Memory B cell (primary cell): ENCODE results near the gene SRPK3.

Experiments used
- ATAC-seq: fragments of 150-1000 bp; cut with Tn5 transposase; 2 replicates; pipeline ENCODE4 v1.10.0; 2021; ENCODE audit warnings: low read depth, mild to moderate bottlenecking, moderate library complexity
- DNase-seq, 2 donors: peaks; one replicate each; pipeline ENCODE4 v3.0.0; 2022; ENCODE audit warnings: low spot score in 2 of 2
- H3K27ac Mint-ChIP-seq: one replicate; pipeline ENCODE4 v1.8.0; 2022; ENCODE audit warnings: mild to moderate bottlenecking, moderate library complexity, mixed read lengths
- H3K27me3 Mint-ChIP-seq: one replicate; pipeline ENCODE4 v1.8.0; 2022; ENCODE audit warnings: mixed read lengths
- H3K36me3 Mint-ChIP-seq: one replicate; pipeline ENCODE4 v1.8.0; 2022; ENCODE audit warnings: mild to moderate bottlenecking, mixed read lengths
- H3K4me1 Mint-ChIP-seq: one replicate; pipeline ENCODE4 v1.8.0; 2022; ENCODE audit warnings: mixed read lengths
- H3K4me3 Mint-ChIP-seq: one replicate; pipeline ENCODE4 v1.8.0; 2022; ENCODE audit warnings: mild to moderate bottlenecking, moderate library complexity, mixed read lengths
- H3K9me3 Mint-ChIP-seq: one replicate; pipeline ENCODE4 v1.8.0; 2022; ENCODE audit warnings: mixed read lengths

SRPK3 gene

DNA sequence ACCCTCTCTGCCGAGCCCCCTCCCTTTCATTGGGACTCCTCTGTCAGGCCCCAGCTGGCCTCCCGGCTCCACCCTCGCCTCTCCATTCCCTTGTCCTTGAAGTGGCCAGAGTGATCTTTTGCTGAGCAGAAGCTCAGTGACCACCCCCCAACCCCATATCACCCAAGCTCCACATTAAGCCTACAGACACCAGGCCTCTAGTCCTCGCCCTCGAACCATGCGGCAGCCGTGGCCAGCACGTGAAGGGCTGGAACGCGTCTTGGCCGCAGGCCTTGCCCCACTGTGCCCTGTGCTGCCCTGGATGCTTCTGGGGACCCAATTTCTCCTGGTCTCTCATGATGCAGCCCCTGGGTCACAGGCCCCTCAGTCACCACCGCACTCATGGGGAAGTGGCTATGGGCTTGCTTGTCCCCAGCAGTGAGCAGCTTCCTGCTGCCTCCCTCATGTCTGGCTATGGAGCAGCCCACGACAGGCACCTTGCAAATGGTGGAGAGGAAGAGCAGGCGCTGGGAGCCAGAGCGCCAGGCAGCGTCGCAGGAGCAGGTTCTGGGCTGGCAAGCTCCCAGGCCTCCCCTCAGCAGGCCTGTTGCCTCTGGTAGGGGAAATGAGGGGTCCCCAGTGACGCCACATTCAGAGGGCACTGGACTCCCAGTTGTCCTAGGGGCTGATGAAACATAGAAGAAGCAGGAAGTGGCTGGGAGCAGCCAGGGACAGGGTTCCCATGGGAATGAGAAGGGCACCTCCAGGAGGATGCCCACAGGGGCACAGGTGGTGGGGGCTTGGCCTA, 757 bp upstream of the SRPK3 start:
- no peak for DNase-seq
- H3K27me3 Mint-ChIP-seq = peaks cover 7% of the 10 kb centered on the region
- H3K27ac Mint-ChIP-seq = no peak overlapping the region
- no peaks in the 10 kb centered on the region for H3K36me3 Mint-ChIP-seq
- no peak for ATAC-seq
- peak overlapping the region; percentile 4 for H3K4me3 Mint-ChIP-seq
- peaks cover 5% of the 10 kb centered on the region for H3K4me1 Mint-ChIP-seq
- no peaks in the 10 kb centered on the region for H3K9me3 Mint-ChIP-seq

DNA sequence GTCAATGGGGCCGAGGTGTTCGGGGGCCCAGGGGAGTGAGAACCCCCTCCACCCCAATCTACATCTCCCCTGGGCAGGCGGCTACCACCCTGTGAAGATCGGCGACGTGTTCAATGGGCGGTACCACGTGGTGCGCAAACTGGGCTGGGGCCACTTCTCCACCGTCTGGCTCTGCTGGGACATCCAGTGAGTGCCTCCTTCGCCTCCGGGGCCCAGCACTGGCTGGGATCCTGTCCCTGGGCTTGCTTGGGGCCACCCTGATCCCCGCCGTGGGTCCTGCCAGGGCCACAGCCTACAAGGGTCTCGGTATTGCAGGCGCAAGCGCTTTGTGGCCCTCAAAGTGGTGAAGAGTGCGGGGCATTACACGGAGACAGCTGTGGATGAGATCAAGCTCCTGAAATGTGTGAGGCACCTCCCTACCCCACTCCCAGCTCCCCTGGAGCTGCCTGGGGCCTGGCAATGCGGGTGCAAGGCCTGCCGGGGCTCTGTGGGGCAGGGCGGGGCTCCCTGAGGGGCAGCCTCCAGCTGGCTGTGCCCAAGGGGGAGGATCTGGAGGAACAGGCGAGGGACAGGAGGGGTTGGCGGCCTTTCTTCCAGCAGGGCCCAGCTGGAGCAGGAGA, 697 bp downstream of the SRPK3 start:
- ATAC-seq (no peak), DNase-seq (no peak)
- Mint-ChIP-seq H3K4me3 (no peak overlapping the region), H3K36me3 (peaks cover 3% of the 10 kb centered on the region), H3K4me1 (peaks cover 3% of the 10 kb centered on the region), H3K27ac (no peak overlapping the region), H3K9me3 (no peaks in the 10 kb centered on the region), H3K27me3 (peaks cover 6% of the 10 kb centered on the region)

DNA sequence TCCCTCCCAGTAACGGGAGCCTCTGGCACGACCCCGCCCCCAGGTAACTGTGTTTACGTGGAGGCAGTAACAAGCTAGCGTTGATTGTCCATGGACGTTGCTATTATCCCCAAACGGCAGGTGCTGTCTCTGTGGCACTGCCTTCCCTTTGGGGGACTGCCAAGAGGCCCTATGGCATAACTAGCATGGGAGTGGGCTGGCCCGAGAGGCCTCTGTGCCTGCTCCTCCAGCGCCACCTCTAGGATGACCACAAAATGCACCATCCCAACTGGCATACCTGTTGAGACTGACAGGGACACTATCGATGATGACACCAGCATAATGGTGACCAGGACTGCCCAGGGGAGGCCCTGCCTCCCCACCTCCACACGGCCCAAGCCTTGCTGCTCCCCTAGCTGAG, 1.5 kb downstream of the SRPK3 start:
- peaks cover 3% of the 10 kb centered on the region for H3K4me1 Mint-ChIP-seq
- no peak for ATAC-seq

DNA sequence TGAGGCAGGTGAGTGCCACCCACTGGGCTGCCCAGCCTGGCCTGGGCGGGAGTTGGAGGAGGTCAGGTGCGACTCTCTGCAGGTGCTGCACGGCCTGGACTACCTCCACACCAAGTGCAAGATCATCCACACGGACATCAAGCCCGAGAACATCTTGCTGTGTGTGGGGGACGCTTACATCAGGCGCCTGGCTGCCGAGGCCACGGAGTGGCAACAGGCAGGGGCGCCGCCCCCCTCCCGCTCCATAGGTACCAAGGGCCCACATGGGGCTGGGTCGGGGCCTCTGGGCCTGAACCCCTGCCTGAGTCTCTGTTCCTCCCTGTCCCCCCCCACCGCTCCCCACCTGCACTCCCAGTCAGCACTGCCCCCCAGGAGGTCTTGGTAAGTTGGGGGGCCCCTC, 2.0 kb downstream of the SRPK3 start:
- H3K4me3 Mint-ChIP-seq = no peak overlapping the region
- H3K36me3 Mint-ChIP-seq = peaks cover 3% of the 10 kb centered on the region
- no peaks in the 10 kb centered on the region for H3K9me3 Mint-ChIP-seq
- H3K4me1 Mint-ChIP-seq = peaks cover 3% of the 10 kb centered on the region
- peaks cover 6% of the 10 kb centered on the region for H3K27me3 Mint-ChIP-seq
- no peak for ATAC-seq
- DNase-seq = no peak
- H3K27ac Mint-ChIP-seq = no peak overlapping the region

More for the DNA sequence above, 1.5 kb downstream of the SRPK3 start:
- no peak overlapping the region for H3K4me3 Mint-ChIP-seq
- no peak overlapping the region for H3K27ac Mint-ChIP-seq
- peaks cover 3% of the 10 kb centered on the region for H3K36me3 Mint-ChIP-seq
- DNase-seq = no peak
- no peaks in the 10 kb centered on the region for H3K9me3 Mint-ChIP-seq
- H3K27me3 Mint-ChIP-seq = peaks cover 6% of the 10 kb centered on the region

DNA sequence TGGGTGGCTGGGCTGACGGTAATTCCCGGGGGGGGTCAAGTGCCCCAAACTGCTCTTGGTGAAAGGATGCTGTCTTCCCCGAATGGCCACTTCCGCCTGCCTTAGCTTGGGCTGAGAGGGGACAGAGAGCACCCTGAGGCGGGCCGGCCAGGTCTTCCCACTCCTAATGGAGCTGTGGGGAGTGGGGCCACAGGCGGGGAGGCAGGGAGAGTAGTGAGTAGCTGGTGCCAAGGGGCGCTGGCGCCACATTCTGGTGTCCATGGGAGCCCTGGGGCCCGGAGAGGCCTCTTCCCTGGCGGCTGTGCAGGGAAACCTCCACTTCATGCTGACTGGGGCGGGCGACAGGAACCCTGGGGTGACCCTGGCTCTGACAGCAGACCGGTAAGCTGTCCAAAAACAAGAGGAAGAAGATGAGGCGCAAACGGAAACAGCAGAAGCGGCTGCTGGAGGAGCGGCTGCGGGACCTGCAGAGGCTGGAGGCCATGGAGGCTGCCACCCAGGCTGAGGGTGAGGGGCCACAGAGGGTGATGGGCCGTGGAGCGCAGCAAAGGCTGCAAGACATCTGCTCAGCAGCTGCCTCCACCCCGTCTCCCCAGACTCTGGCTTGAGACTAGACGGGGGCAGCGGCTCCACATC, 2.7 kb downstream of the SRPK3 start:
- ATAC-seq (no peak), DNase-seq (no peak)
- Mint-ChIP-seq H3K9me3 (no peaks in the 10 kb centered on the region), H3K4me3 (no peak overlapping the region), H3K27ac (no peak overlapping the region), H3K36me3 (peaks cover 3% of the 10 kb centered on the region), H3K27me3 (peaks cover 6% of the 10 kb centered on the region), H3K4me1 (peaks cover 3% of the 10 kb centered on the region)

DNA sequence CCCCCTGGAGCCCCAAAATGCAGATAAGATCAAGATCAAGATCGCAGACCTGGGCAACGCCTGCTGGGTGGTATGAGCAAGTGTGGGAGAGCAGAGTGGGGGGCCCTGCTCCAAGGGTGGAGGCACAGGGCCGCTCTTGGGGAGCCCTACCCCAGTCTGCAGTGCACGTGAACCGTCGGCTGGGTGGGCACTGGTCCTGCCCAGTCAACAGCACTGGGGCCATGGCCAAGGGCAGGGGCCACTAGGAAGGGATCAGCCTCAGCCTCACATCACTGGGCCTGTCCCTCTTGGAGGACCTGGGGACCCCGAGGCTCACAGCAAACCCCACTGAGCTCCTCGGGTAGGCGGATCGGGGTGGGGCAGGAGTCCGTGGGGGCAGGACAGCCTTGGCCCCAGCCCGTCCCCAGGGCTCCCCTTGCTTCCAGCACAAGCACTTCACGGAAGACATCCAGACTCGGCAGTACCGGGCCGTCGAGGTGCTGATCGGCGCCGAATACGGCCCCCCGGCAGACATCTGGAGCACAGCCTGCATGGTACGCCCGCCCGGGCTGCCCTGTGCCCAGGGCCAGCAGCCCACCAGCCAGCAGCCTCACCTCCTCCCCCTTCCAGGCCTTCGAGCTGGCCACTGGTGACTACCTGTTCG, 3.6 kb downstream of the SRPK3 start:
- Mint-ChIP-seq H3K4me3 (no peak overlapping the region), H3K36me3 (peaks cover 5% of the 10 kb centered on the region), H3K27me3 (peaks cover 6% of the 10 kb centered on the region), H3K4me1 (peaks cover 3% of the 10 kb centered on the region), H3K27ac (no peak overlapping the region), H3K9me3 (no peaks in the 10 kb centered on the region)
- ATAC-seq = no peak
- DNase-seq = no peak

DNA sequence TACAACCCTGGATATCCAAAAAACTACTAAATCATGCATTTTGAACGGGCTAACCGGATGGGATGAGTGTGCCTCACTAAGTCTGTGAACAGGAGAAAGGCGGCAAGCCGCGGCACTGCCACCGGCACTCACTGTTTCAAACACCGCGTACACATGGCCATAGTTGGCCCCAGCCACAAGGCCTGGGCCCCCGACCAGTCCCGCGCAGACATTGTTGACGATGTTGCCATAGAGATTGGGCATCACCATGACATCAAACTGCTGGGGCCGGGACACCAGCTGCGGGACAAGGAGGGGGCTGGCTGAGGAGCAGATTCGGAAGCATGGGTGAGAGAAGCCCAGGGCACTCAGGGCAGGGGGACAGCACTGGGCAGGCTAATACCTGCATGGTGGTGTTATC, 5.8 kb downstream of the SRPK3 start:
- Mint-ChIP-seq H3K9me3 (no peaks in the 10 kb centered on the region), H3K4me3 (no peak overlapping the region), H3K36me3 (peaks cover 5% of the 10 kb centered on the region), H3K27me3 (no peaks in the 10 kb centered on the region), H3K27ac (no peak overlapping the region), H3K4me1 (no peaks in the 10 kb centered on the region)
- ATAC-seq = no peak
- no peak for DNase-seq

DNA sequence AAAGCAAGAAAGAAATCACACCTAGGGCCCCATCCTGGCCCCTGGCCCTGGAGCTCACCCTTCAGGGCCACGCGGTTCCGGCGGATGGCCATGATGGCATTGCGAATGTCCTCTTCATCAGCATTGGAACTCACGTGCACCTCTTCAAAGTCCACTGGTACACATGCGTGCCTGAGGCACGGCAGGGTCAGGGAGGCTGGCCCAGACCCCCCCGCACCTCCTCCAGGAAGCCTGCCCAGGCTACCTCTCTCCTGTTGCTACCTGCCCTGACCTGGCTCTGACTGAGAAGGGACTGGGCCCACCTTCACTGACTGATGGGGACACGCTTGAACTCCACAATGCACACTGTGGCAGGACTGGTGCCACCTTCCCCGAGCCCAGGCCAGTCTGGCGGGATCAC, 8.8 kb downstream of the SRPK3 start:
- peaks cover 5% of the 10 kb centered on the region for H3K36me3 Mint-ChIP-seq

DNA sequence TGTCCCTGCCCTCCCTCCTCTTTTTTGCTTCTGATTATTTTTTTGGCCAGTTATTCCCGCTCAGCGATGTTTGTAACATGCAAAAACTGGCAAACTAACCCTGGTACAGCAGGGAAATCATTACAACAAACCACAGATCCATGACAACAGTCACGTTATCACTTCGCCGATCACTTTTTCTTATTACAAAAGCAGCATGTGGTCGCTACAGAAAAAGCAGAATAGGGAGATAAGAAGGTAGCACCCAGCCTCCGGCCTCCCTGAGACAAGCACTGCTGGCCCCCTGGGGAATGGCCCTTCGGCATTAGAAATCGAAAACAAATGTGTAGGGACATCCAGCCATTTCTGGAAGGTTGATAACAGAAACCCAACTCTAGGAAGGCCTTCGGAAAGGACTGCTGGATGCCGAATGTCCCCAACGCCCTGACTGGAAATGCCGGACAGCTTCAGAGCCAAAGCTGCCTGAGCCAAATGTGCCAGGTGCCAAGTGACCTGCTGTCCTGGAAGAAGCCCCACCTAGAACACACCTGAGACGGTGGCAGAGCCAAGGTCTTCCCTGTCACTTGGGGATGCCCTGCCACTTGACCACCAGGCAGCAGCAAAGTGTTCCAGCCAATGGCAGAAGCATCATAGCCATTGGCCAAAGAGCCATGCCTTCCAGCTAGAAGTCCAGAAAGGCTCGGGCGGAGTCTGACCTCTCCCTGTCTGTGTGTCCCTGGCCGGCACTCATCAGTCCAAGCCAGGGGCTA, 10.4 kb downstream of the SRPK3 start:
- DNase-seq (no peak), ATAC-seq (no peak)
- Mint-ChIP-seq H3K27ac (no peak overlapping the region), H3K36me3 (peaks cover 2% of the 10 kb centered on the region), H3K4me1 (peaks cover 13% of the 10 kb centered on the region), H3K27me3 (no peaks in the 10 kb centered on the region), H3K9me3 (no peaks in the 10 kb centered on the region), H3K4me3 (no peak overlapping the region)

More for the DNA sequence above, 8.8 kb downstream of the SRPK3 start:
- Mint-ChIP-seq H3K4me3 (no peak overlapping the region), H3K27me3 (no peaks in the 10 kb centered on the region), H3K4me1 (peaks cover 6% of the 10 kb centered on the region), H3K9me3 (no peaks in the 10 kb centered on the region), H3K27ac (no peak overlapping the region)
- no peak for DNase-seq
- ATAC-seq = no peak

DNA sequence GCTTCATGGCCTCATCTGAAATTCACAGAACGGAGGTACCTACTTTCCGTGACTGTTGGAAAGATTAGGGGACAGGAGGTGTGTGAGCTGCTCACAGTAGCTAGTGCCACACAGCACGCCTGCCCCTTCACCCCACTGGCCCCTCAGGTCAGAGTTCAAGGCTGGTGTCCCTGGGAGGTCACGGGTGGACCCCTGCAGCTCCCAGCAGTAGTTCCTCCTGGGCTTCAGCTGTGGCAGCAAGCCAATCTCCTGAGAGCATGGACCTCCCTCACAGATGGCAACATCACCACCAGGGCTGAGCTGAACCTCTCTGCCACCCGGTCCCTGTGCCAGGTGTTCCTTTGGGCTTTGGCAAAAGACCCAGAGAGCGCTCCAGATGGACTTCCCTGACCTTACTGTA, 11.5 kb downstream of the SRPK3 start:
- Mint-ChIP-seq H3K27me3 (no peaks in the 10 kb centered on the region), H3K9me3 (no peaks in the 10 kb centered on the region), H3K36me3 (peaks cover 2% of the 10 kb centered on the region), H3K27ac (peak overlapping the region; percentile 97), H3K4me1 (peaks cover 13% of the 10 kb centered on the region), H3K4me3 (no peak overlapping the region)
- DNase-seq (no peak), ATAC-seq (no peak)

DNA sequence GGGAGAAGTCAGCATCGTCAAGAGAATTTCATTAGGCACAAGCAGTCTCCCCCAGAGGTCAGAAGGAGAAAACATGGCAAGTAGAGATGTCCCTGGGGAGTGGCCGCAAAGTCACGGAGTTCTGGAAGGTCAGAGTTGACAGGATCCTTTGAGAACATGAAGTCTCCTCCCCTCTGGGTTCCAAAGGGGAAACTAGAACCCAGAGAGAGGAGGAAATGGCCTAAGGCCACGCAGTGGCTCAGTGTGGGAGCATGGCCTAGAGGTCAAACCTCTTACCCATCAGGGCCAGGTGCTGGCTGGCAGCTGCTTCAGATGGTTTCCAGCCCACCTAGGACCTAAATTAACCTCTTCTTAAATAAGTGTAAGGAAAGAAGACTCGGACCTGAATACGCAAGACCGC, 12.4 kb downstream of the SRPK3 start:
- ATAC-seq (no peak), DNase-seq (no peak)
- Mint-ChIP-seq H3K27ac (peak overlapping the region; percentile 97), H3K27me3 (no peaks in the 10 kb centered on the region), H3K4me1 (peaks cover 13% of the 10 kb centered on the region), H3K4me3 (peak overlapping the region; percentile 97), H3K36me3 (peaks cover 2% of the 10 kb centered on the region), H3K9me3 (no peaks in the 10 kb centered on the region)

DNA sequence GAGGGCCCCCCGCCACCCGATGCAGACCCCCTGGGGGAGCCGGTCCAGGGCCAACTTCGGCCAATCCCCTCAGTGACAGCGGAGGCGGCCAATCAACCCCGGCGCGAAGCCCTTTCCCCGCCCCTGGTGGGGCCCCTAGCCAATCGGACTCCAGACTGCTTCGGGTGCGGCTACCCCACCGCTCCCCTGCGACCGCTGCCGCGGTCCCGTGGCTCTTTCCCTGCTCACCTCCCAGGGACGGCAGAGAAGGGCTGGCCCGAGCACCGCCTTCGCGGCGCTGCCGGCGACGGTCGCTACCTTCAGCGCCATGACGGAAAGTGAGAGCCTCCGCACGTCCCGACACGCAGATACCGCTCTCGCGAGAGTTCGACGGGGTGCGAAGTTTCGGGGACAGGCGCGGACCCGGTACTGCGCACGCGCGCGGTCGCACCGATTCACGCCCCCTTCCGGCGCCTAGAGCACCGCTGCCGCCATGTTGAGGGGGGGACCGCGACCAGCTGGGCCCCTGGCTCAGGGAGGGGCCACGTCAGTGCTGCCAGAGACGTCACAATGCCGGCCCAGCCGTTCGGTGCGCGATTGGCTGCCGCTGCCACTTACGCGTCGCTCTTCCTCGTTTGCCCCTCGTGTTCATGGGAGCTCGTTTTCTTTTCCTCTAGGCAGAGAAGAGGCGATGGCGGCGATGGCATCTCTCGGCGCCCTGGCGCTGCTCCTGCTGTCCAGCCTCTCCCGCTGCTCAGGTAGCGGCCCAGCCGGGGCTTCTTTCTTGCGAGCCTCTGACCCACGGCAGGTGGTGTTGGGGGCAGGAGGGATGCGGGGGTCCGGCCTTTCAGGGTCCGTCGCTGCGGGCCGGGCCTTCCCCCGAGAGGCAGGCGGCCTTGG, 13.4 kb downstream of the SRPK3 start, which contains the start of the genes IDH3G and SSR4:
IDH3G (minus strand) TSS at position 358 of the 879 bp plus-strand sequence; CDS start at position 309, 49 bp downstream.
SSR4 (plus strand) TSS at position 651 of the 879 bp plus-strand sequence; CDS start at position 671, 20 bp downstream.
- H3K4me1 Mint-ChIP-seq = peaks cover 13% of the 10 kb centered on the region
- DNase-seq (peak; percentile 85 to 90), ATAC-seq (peak; percentile 90)
- peak within 1 kb of the TSS; percentile 97 for H3K27ac Mint-ChIP-seq
- H3K4me3 Mint-ChIP-seq = peak within 1 kb of the TSS; percentile 97
- H3K36me3 Mint-ChIP-seq = peaks cover 2% of the 10 kb centered on the region
- no peaks in the 10 kb centered on the region for H3K9me3 Mint-ChIP-seq
- H3K27me3 Mint-ChIP-seq = no peaks in the 10 kb centered on the region
